ENCODE data around the gene S100A14. TPM values are rescaled to one million over a fixed set of nuclear protein-coding genes. Genes with fewer than 3 reads are reported as not detected.

Gene S100A14
- total RNA-seq, 1 donor from 2014 or later = 1,221 TPM

GRCh38 chr1:153610334-153610733 lies 5.8 kb downstream of the S100A14 start:
- peak overlapping the region; percentile 88 for H3K4me3 ChIP-seq (ENCODE audit: low read depth, low read length)
- H3K36me3 ChIP-seq (ENCODE audit: control insufficient read depth, insufficient read depth, low read length) = peaks cover 37% of the 10 kb centered on the region
- FAIRE-seq = no peak
- H3K27me3 ChIP-seq (ENCODE audit: control insufficient read depth, insufficient read depth, low read length) = no peaks in the 10 kb centered on the region
- no peak for TF ChIP-seq CTCF (IDR thresholded peaks at IDR 0.05; ENCODE audit: insufficient read depth, low read length, severe bottlenecking)
- peak; percentile 75 for DNase-seq (ENCODE audit: low read depth)

GRCh38 chr1:153609585-153609907 lies 6.6 kb downstream of the S100A14 start:
- H3K4me3 ChIP-seq (ENCODE audit: low read depth, low read length) = peak overlapping the region; percentile 88
- DNase-seq (ENCODE audit: low read depth) (no peak), FAIRE-seq (no peak)
- H3K36me3 ChIP-seq (ENCODE audit: control insufficient read depth, insufficient read depth, low read length) = peaks cover 31% of the 10 kb centered on the region
- H3K27me3 ChIP-seq (ENCODE audit: control insufficient read depth, insufficient read depth, low read length) = no peaks in the 10 kb centered on the region
- no peak for TF ChIP-seq CTCF (IDR thresholded peaks at IDR 0.05; ENCODE audit: insufficient read depth, low read length, severe bottlenecking)

GRCh38 chr1:153608742-153609584 lies 7.2 kb downstream of the S100A14 start:
- DNase-seq (ENCODE audit: low read depth) (peak; percentile 98), FAIRE-seq (no peak)
- H3K27me3 ChIP-seq (ENCODE audit: control insufficient read depth, insufficient read depth, low read length) = no peaks in the 10 kb centered on the region
- peak overlapping the region; percentile 88 for H3K4me3 ChIP-seq (ENCODE audit: low read depth, low read length)
- peaks cover 31% of the 10 kb centered on the region for H3K36me3 ChIP-seq (ENCODE audit: control insufficient read depth, insufficient read depth, low read length)
- no peak for TF ChIP-seq CTCF (IDR thresholded peaks at IDR 0.05; ENCODE audit: insufficient read depth, low read length, severe bottlenecking)

- Histone ChIP-seq H3K36me3 (ENCODE audit: control insufficient read depth, insufficient read depth, low read length) (peaks cover 31% of the 10 kb centered on the region), H3K27me3 (ENCODE audit: control insufficient read depth, insufficient read depth, low read length) (no peaks in the 10 kb centered on the region), H3K4me3 (ENCODE audit: low read depth, low read length) (no peak overlapping the region)
- FAIRE-seq (no peak), DNase-seq (ENCODE audit: low read depth) (peak; percentile 35)
- no peak for TF ChIP-seq CTCF (IDR thresholded peaks at IDR 0.05; ENCODE audit: insufficient read depth, low read length, severe bottlenecking)
These were observed 7.9 kb downstream of the S100A14 start for GRCh38 chr1:153608089-153608682.

GRCh38 chr1:153607381-153607780 lies 8.7 kb downstream of the S100A14 start:
- no peak for TF ChIP-seq CTCF (IDR thresholded peaks at IDR 0.05; ENCODE audit: insufficient read depth, low read length, severe bottlenecking)
- FAIRE-seq = no peak

More at GRCh38 chr1:153607381-153607780, 8.7 kb downstream of the S100A14 start:
- H3K27me3 ChIP-seq (ENCODE audit: control insufficient read depth, insufficient read depth, low read length) = no peaks in the 10 kb centered on the region
- DNase-seq (ENCODE audit: low read depth) = no peak
- no peak overlapping the region for H3K4me3 ChIP-seq (ENCODE audit: low read depth, low read length)
- peaks cover 31% of the 10 kb centered on the region for H3K36me3 ChIP-seq (ENCODE audit: control insufficient read depth, insufficient read depth, low read length)
